Body of pancreas (tissue), 4 donors: ENCODE data around the gene TDRD9.

Experiments used
- CTCF ChIP-seq, 7 experiments: fragments of 450-650 bp in 4 of 7; fragments of 200-600 bp in 3 of 7; sonication (generic) in 3 of 7; IDR thresholded peaks; one replicate each; pipeline ENCODE4 v1.5.1; 2016 to 2019; ENCODE audit warnings: antibody characterized with exemption in 7 of 7
- POLR2A ChIP-seq, 3 donors: fragments of 450-650 bp; IDR thresholded peaks; one replicate each; pipeline ENCODE4 v1.6.1; 2016; ENCODE audit warnings: antibody characterized with exemption in 3 of 3, mild to moderate bottlenecking in 2 of 3

GRCh38 chr14:103920981-103921854 lies 7.0 kb upstream of the TDRD9 start:
- TF ChIP-seq CTCF (IDR thresholded peaks at IDR 0.05) (peak; percentile 97 to 99 (median 98)), POLR2A (IDR thresholded peaks at IDR 0.05) (peak; percentile 51 to 80 (median 79))
